Measurements from ENCODE around the gene OIT3.

DNA sequence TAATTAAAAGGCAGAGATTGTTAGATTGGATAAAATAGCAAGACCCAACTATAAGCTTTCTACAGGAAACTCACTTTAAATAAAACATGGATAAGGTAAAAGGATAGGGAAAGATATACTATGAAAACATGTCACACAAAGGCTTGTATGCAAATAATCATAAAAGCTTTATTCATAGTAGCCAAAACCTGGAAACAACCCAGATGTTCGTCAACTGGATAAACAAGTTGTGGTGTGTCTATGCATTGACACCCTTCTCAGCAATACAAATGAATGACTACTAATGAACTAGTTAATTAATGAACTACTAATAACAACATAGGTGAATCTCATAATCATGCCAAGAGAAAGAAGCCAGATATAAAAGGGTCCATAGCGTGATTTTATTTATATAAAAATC is 37.7 kb upstream of the OIT3 start:
- TF ChIP-seq EZH2 (IDR thresholded peaks at IDR 0.05; ENCODE audit: insufficient read depth, poor library complexity, severe bottlenecking) (no peak), EZH2phosphoT487 (IDR thresholded peaks at IDR 0.05; ENCODE audit: insufficient read depth, low read depth) (no peak)
